Measurements from ENCODE around the gene SMYD1. TPM values are rescaled to one million over a fixed set of nuclear protein-coding genes. Genes with fewer than 3 reads are reported as not detected.

SMYD1 gene
- polyA plus RNA-seq, 1 donor from 2014 or later: not detected

- H3K79me2 ChIP-seq (replicated peaks; ENCODE audit: insufficient read depth, low read length): no peaks in the 10 kb centered on the region
- H3F3A ChIP-seq (ENCODE audit: insufficient read depth, low read length, poor library complexity, severe bottlenecking): no peaks in the 10 kb centered on the region
- no peaks in the 10 kb centered on the region for H3K9me2 ChIP-seq (ENCODE audit: insufficient read depth, low read length)
- H3K27ac ChIP-seq (ENCODE audit: low read length): no peak overlapping the region
- no peak overlapping the region for H2AFZ ChIP-seq (ENCODE audit: low read depth, low read length)
- H3K27me3 ChIP-seq (ENCODE audit: insufficient read depth, low read depth, low read length): no peaks in the 10 kb centered on the region
- H4K20me1 ChIP-seq (ENCODE audit: insufficient read depth): no peaks in the 10 kb centered on the region
- no peak for TF ChIP-seq RAD21 (conservative IDR thresholded peaks at IDR 0.05)
- H3K4me3 ChIP-seq (ENCODE audit: low read length): no peak overlapping the region
- no peak overlapping the region for H3K9ac ChIP-seq (ENCODE audit: low read length)
- H3K9me3 ChIP-seq (ENCODE audit: low read length): no peaks in the 10 kb centered on the region
- H3K36me3 ChIP-seq (ENCODE audit: insufficient read depth, low read length): no peaks in the 10 kb centered on the region
- H3K4me2 ChIP-seq (ENCODE audit: low read length): no peak overlapping the region
These were observed 63.8 kb downstream of the SMYD1 start for GRCh38 chr2:88131201-88131998.

- H3K9ac ChIP-seq (ENCODE audit: low read length): no peak overlapping the region
- H3K9me3 ChIP-seq (ENCODE audit: low read length): no peaks in the 10 kb centered on the region
- no peaks in the 10 kb centered on the region for H3K36me3 ChIP-seq (ENCODE audit: insufficient read depth, low read length)
- no peak overlapping the region for H2AFZ ChIP-seq (ENCODE audit: low read depth, low read length)
- no peaks in the 10 kb centered on the region for H3F3A ChIP-seq (ENCODE audit: insufficient read depth, low read length, poor library complexity, severe bottlenecking)
- no peaks in the 10 kb centered on the region for H3K79me2 ChIP-seq (replicated peaks; ENCODE audit: insufficient read depth, low read length)
- no peaks in the 10 kb centered on the region for H4K20me1 ChIP-seq (ENCODE audit: insufficient read depth)
- H3K4me3 ChIP-seq (ENCODE audit: low read length): no peak overlapping the region
- H3K27me3 ChIP-seq (ENCODE audit: insufficient read depth, low read depth, low read length): no peaks in the 10 kb centered on the region
- no peaks in the 10 kb centered on the region for H3K9me2 ChIP-seq (ENCODE audit: insufficient read depth, low read length)
- H3K27ac ChIP-seq (ENCODE audit: low read length): no peak overlapping the region
- H3K4me2 ChIP-seq (ENCODE audit: low read length): no peak overlapping the region
- no peak for TF ChIP-seq POLR2AphosphoS5 (IDR thresholded peaks at IDR 0.05)
- TF ChIP-seq, protein P1, sequence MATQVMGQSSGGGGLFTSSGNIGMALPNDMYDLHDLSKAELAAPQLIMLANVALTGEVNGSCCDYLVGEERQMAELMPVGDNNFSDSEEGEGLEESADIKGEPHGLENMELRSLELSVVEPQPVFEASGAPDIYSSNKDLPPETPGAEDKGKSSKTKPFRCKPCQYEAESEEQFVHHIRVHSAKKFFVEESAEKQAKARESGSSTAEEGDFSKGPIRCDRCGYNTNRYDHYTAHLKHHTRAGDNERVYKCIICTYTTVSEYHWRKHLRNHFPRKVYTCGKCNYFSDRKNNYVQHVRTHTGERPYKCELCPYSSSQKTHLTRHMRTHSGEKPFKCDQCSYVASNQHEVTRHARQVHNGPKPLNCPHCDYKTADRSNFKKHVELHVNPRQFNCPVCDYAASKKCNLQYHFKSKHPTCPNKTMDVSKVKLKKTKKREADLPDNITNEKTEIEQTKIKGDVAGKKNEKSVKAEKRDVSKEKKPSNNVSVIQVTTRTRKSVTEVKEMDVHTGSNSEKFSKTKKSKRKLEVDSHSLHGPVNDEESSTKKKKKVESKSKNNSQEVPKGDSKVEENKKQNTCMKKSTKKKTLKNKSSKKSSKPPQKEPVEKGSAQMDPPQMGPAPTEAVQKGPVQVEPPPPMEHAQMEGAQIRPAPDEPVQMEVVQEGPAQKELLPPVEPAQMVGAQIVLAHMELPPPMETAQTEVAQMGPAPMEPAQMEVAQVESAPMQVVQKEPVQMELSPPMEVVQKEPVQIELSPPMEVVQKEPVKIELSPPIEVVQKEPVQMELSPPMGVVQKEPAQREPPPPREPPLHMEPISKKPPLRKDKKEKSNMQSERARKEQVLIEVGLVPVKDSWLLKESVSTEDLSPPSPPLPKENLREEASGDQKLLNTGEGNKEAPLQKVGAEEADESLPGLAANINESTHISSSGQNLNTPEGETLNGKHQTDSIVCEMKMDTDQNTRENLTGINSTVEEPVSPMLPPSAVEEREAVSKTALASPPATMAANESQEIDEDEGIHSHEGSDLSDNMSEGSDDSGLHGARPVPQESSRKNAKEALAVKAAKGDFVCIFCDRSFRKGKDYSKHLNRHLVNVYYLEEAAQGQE (IDR thresholded peaks at IDR 0.05; ENCODE audit: borderline replicate concordance): no peak
- TF ChIP-seq CTCF (IDR thresholded peaks at IDR 0.05; ENCODE audit: poor library complexity, severe bottlenecking): no peak
- no peak for TF ChIP-seq SMC3 (conservative IDR thresholded peaks at IDR 0.05; ENCODE audit: poor library complexity)
- TF ChIP-seq EP300 (conservative IDR thresholded peaks at IDR 0.05; ENCODE audit: poor library complexity, severe bottlenecking): no peak
- TF ChIP-seq MXI1 (conservative IDR thresholded peaks at IDR 0.05; ENCODE audit: poor library complexity, severe bottlenecking): no peak
- TF ChIP-seq EZH2 (IDR thresholded peaks at IDR 0.05; ENCODE audit: borderline replicate concordance, insufficient read depth, low read length, poor library complexity, severe bottlenecking): no peak
- TF ChIP-seq RAD21 (conservative IDR thresholded peaks at IDR 0.05): no peak
- no peak for TF ChIP-seq TAF1 (IDR thresholded peaks at IDR 0.05; ENCODE audit: low read depth)
These were observed 64.4 kb downstream of the SMYD1 start for GRCh38 chr2:88131999-88132368.

Data from neural cell (in vitro differentiated cells).